NCI-H2081 (cell line): ENCODE data around the gene DISC1.
A peak's percentile ranks its signal among the peaks of the same experiment; 100 is the strongest.
"Not testable (repeated sequence)": the region's sequence is repeated elsewhere in the genome, so short reads cannot be mapped to it uniquely, and the experiment has no call there.

Source experiments
- DNase-seq, 2 experiments: peaks; one replicate each; lab custom pipeline; 2025; lab: John Stamatoyannopoulos, UW

DISC1 gene

GRCh38 chr1:231731268-231731667 is 104.7 kb downstream of the DISC1 start:
- DNase-seq = peak in 1 of 2 experiments; percentile 23

GRCh38 chr1:231733063-231733462 is 106.5 kb downstream of the DISC1 start:
- no peak for DNase-seq

- no peak for DNase-seq
Observed at GRCh38 chr1:231733672-231734071, 107.1 kb downstream of the DISC1 start.

GRCh38 chr1:231734417-231734816 is 107.8 kb downstream of the DISC1 start:
- no peak for DNase-seq

GRCh38 chr1:231735411-231735810 is 108.8 kb downstream of the DISC1 start:
- no peak for DNase-seq

- no peak for DNase-seq
Observed at GRCh38 chr1:231735941-231736340, 109.4 kb downstream of the DISC1 start.

GRCh38 chr1:231736464-231736863 is 109.9 kb downstream of the DISC1 start:
- no peak for DNase-seq

DNA sequence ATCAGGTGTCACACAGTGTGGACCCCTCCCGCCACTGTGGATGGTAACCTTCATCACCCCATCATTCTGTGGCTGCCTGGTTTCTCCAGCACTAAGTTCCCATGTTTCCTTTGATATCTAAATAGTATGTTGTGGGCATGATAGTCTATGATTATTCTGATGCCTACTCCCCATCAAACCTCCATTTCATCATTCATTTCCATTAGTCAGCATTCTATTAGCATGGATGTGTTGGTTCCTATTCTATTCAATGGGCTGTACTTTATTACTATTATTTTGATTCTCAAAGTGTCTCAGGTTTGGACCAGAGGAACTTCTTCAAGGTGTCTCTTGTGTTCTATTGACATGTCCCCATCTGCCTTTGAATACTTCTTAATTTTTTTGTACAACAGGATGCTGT is 112.0 kb downstream of the DISC1 start:
- DNase-seq = no peak

DNA sequence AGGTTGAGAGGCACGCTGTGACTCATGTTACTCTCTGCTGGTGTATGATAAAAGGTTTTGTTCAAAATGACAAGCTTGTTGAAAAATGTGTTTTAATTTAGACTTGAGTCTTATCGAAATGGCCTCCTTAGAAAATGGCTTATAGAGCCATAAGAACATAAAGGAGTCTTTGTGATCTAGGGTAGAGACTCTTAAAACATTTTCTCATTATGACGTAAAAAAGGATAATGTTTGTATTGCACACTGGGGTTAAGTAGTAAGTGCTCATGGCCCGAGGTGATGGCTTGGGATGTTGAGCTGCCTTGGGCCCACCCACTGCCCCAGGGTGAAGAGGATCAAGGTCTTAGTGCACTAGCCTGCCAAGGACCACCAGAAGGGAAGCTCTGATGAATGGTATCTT is 117.4 kb downstream of the DISC1 start:
- DNase-seq = no peak

DNA sequence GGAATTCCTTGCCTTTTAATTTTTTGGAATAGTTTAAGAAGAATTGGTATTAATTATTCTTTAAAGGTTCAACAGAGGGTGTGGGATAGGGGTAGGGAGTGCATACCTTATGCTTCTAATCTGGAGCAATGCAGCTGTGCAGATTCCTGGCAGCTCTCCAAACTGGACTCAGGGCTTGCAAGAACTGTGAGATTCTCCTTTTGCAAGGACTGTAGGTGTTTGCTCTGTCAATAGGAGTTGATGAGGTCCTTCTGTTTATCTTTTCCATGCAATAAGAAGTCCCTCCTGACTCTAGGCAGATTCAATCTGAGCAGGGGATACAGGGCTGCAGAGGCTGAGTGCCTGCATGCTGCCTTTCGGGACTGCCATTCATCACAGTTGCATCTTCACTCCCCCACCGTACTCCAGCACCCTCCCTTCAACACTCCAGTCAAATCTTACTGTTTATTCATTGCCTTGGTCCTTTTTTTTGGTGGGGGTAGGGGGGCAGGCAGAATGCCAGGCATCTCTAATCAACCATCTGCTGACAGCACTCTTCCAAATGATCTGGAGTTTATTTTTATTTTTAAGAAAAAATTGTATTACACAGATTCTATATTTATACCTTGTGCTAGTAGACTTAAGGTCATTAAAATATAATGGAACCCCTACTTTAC is 122.3 kb downstream of the DISC1 start:
- DNase-seq = no peak

DNA sequence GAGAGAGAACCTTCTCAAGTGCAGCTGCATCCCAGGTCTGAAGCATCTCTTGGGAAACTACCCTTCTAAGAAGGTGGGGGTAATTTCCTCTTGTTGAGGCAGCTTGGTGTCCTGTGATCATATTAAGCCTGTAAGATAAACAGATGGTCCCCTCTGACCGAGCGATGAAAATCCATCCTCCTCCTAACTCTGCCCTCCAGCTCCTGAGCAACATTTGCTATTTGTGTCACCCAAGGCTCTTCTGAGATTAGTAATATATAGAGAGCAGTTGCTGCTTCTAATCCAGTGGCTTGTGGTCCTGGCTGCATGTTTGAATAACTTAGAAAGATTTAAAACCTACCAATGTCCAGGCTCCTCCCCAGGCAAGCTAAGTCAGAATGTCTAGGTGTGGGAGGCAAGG is 123.7 kb downstream of the DISC1 start:
- DNase-seq = no peak

- DNase-seq = no peak
Observed at GRCh38 chr1:231750818-231751362, 124.3 kb downstream of the DISC1 start.

GRCh38 chr1:231751415-231751814 is 124.8 kb downstream of the DISC1 start:
- no peak for DNase-seq

DNA sequence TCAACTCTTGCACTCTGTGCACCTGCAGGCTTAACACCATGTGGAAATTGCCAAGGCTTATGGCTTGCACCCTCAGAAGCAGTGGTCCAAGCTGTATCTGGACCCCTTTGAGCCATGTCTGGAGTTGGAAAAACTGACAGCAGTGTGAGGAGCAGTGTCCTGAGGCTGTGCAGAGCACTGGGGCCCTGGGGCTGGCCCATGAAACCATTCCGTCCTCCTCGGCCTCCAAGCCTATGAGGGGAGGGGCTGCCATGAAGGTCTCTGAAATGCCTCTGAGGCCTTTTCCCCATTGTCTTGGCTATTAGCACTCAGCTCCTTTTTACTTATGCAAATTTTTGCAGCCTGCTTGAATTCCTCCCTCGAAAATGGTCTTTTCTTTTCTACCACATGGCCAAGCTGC is 126.7 kb downstream of the DISC1 start:
- DNase-seq = no peak

DNA sequence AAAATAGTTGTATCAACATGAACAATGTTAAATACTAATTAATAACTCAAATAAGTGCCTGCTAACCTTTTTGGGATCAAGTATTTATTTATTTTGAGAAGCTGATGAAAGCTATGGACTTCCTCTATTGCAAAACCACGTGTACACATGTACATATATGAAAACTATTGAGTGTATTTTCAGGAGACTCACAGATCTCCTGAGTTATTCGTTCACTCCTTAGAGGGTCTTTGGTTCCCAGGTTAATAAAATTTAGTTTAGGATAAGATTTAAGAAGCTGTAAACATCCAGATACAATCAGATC is 130.5 kb downstream of the DISC1 start:
- no peak for DNase-seq

GRCh38 chr1:231757759-231758158 is 131.2 kb downstream of the DISC1 start:
- DNase-seq = no peak

DNA sequence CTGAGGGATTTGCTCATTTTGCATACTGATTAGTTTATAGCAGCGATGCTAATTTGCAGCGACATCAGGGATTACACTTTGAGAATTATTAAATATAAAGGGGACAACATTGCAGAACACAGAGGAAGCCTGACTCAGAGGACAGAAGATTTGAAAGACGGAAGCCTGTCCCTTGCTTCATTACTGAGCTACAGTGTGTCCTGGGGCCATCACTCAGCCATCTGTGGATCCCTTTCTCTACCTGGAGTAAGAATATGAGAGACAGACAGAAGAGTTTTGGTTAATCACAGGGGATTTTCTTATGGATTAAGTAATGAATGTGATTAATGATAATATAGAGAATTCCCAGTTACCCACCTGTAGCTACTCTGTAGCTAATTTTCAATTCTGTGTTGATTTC is 134.7 kb downstream of the DISC1 start:
- DNase-seq = no peak

GRCh38 chr1:231761747-231762541 is 135.4 kb downstream of the DISC1 start:
- DNase-seq = no peak

DNA sequence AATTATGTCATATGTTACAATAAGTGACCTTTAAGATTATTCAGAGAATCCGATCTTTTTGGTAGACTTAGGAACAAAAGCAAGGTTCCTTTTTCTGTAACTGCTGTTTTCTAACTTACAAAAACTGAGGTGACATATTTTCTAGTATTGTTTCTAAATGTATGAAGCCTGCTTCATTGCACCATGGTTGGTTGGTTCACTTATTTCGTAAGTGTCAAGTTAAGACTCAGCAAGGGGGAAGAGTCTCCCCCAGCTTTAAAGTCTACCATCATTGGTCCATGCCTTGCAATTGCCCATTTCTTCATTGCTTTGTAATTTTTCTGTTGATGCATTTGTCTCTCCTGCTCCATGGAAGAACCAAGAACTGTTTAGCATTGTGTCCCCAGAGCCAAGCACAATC is 136.9 kb downstream of the DISC1 start:
- no peak for DNase-seq

DNA sequence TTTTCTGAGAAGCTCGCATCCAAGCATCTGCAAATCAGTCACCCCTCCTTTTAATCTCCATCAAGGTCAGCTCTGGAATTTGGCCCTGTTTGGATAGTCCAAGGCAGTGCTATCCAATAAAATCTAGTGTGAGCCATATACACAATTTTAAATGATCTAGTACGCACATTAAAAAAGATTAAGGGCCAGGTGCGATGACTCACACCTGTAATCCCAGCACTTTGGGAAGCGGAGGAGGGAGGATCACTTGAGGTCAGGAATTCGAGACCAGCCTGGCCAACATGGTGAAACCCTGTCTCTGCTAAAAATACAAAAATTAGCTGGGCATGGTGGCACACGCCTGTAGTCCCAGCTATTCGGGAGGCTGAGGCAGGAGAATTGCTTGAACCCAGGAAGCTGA is 139.2 kb downstream of the DISC1 start:
- DNase-seq = not testable (repeated sequence)

- no peak for DNase-seq
Observed at GRCh38 chr1:231767471-231767870, 140.9 kb downstream of the DISC1 start.

DNA sequence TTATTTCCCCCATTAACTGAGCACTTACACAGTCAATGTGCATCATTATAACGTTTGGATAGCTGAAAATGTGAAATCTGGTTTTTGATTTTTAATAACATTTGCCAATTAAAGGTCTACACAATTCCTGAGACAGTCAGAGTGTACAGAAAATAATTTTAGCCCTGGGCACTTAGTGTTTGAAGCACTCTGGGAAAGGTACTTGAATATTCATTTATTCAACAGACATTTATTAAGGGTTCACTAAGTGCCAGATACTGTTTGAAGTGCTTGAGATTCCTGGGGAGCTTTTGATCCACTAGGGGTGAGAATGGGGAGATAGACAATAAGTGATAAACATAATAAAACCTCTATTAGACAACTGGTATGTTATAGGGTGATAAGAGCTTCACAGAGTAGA is 141.8 kb downstream of the DISC1 start:
- DNase-seq = no peak

- no peak for DNase-seq
Observed at GRCh38 chr1:231770506-231771175, 144.1 kb downstream of the DISC1 start.
